Fibroblast of peridontal ligament (primary cell): ENCODE data around the gene HOGA1.
"Not testable (repeated sequence)": the region's sequence is repeated elsewhere in the genome, so short reads cannot be mapped to it uniquely, and the experiment has no call there.

Experiments used
- DNase-seq: peaks from one replicate; pipeline ENCODE4 v3.0.0-alpha.2; 2010; ENCODE audit errors: extremely low read depth

The HOGA1 gene

GRCh38 chr10:97608991-97609561 is 24.9 kb downstream of the HOGA1 start:
- DNase-seq, result no peak

GRCh38 chr10:97611473-97611872 is 27.3 kb downstream of the HOGA1 start:
- DNase-seq, result no peak

DNA sequence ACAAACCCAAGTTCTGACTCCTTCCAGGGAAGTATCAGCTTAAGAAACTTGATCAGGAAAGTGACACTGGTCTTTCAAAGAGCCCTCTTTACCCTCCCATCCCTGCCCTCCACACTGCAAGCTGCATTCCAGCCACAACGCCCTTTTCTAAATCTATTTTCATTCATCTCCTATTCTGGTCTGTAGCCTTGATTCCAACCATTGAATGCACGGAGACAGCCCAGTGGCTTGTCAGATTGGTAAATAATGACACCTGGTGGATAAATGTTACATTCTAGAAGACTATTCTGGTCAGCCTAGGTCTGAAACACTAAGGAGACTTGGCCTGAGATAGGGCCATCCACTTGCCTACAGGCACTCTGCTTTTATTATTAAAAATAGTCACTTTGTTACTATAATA is 28.2 kb downstream of the HOGA1 start:
- DNase-seq, result peak; percentile 64

GRCh38 chr10:97618285-97618684 is 34.1 kb downstream of the HOGA1 start:
- no peak for DNase-seq

GRCh38 chr10:97618733-97619132 is 34.5 kb downstream of the HOGA1 start:
- no peak for DNase-seq

DNA sequence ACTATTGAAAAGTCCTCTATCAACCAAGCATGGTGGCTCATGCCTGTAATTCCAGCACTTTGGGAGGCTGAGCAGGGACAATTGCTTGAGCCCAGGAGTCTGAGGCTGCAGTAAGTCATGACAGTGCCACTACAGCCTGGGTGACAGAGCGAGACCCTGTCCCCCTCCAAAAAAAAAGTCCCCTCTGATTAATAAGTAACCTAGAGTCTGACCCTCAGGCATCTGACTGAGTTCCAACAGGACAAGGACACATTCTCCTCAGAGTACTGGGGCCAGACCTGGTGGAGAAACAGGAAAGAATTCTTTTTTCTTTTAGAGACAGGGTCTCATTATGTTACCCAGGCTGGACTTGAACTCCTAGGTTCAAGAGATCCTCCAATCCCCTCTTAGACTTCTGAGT is 39.1 kb downstream of the HOGA1 start:
- DNase-seq, result no peak

- DNase-seq, result no peak
These were observed 43.5 kb downstream of the HOGA1 start for GRCh38 chr10:97627731-97628130.

GRCh38 chr10:97628228-97628627 is 44.0 kb downstream of the HOGA1 start:
- no peak for DNase-seq

- no peak for DNase-seq
These were observed 45.1 kb downstream of the HOGA1 start for GRCh38 chr10:97629289-97629688.

GRCh38 chr10:97631098-97631497 is 46.9 kb downstream of the HOGA1 start:
- no peak for DNase-seq

GRCh38 chr10:97632949-97633884 is 49.0 kb downstream of the HOGA1 start, which contains the start of gene MORN4:
MORN4 (minus strand) TSS chr10:97633500; CDS start chr10:97619653, 13,847 bp downstream.
- DNase-seq, result peak; percentile 88

DNA sequence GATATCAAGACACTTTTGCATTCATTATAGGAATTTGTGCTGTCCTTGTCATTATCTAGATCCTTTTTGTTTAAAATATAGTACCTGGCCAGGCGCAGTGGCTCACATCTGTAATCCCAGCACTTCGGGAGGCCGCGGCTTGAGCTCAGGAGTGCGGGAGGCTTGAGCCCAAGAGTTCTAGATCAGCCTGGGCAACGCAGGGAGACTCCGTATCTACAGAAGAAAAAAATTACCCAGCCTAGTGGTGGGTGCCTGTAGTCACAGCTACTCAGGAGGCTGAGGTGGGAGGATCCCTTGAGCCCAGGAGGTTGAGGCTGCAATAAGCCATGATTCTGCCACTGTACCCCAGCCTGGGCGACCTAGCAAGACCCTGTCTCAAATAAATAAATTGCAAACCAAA is 49.7 kb downstream of the HOGA1 start:
- DNase-seq, result no peak

GRCh38 chr10:97635577-97635976 is 51.4 kb downstream of the HOGA1 start:
- no peak for DNase-seq

GRCh38 chr10:97639090-97639489 is 54.9 kb downstream of the HOGA1 start:
- not testable (repeated sequence) for DNase-seq

- DNase-seq, result peak; percentile 99
These were observed 56.1 kb downstream of the HOGA1 start, which contains the start of gene PI4K2A for GRCh38 chr10:97640174-97640867. PI4K2A (plus strand) TSS chr10:97640671; CDS start chr10:97640743, 72 bp downstream.

DNA sequence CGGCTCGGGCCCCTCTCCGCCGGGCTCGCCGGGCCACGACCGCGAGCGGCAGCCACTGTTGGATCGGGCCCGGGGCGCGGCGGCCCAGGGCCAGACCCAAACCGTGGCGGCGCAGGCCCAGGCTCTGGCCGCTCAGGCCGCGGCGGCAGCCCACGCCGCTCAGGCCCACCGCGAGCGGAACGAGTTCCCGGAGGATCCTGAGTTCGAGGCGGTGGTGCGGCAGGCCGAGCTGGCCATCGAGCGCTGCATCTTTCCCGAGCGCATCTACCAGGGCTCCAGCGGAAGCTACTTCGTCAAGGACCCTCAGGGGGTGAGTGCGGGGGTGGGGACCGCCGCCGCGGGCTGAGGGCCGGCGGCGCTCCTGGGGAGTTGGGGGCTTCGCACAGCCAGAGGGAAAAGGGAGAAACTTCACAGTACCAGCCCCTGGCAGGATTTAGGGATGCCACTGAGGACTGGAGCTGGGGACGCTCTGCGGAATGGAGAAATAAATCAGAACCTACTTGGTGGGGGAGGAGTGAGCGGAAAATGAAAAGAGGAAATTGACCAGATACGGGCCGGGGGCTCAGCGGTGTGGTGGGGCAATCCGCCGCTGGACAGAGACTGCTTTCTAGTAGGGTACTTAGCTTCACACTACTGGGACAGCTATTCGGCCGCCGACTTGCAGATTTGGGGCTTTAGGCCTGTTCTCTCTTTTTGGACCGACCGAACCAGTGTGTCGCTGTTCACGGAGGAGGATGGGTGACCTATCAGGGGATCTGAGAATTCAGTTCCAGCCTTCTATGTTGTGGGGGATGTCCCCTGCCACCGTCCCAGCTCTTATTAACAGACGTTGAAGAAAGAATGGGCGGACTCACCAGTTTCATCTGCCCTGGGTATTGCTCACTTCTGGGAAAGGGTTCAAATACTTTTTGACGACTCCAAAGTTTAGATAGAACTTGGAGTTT is 57.0 kb downstream of the HOGA1 start:
- DNase-seq, result peak; percentile 78

DNA sequence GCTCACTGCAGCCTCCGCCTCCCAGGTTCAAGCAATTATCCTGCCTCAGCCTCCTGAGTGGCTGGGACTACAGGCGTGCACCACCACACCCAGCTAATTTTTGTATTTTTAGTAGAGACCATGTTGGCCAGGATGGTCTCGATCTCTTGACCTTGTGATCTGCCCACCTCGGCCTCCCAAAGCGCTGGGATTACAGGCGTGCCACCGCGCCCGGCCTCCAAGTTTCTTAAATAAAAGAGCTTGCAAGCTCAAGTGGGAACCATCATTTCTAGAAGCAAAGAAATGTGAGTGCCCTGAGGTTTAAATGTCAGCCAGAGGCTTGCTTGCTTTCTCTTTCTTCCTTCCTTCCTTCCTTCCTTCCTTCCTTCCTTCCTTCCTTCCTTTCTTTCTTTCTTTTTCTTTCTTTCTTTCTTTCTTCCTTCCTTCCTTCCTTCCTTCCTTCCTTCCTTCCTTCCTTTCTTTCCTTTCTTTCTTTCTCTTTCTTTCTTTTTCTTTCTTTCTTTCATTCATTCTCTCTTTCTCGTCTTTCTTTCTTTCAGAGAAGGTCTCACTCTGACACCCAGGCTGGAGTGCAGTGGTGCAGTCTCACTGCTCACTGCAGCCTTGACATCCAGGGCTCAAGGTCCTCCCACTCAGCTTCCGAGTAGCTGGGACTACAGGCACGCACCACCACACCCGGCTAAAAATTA is 58.4 kb downstream of the HOGA1 start:
- DNase-seq, result not testable (repeated sequence)

GRCh38 chr10:97643441-97643985 is 59.3 kb downstream of the HOGA1 start:
- DNase-seq, result no peak

DNA sequence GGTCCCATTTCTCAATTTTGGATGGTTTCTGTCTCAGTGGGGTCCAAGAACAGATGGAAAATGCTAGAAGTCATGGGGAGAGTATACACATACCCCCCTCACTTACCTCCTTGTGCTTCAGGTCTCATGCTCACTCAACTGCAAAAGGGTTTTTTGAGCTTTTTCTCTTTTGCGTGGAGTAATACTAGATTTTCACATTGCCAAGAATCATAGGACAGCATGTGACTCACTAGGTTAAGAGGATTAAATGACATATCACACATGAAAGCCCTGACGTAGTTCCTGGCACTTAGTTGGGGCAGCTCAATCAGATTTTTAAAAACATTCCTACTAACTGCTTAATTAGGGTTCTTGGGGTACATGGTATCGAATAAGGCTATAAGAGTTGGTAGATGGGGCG is 60.7 kb downstream of the HOGA1 start:
- no peak for DNase-seq

GRCh38 chr10:97647556-97647955 is 63.4 kb downstream of the HOGA1 start:
- peak; percentile 66 for DNase-seq
